HG03469 (cell line): ENCODE data around the gene HOXD12.

Experiments used
- ATAC-seq: cut with Tn5 transposase; IDR thresholded peaks from one replicate; pipeline ENCODE4 v1.9.1; 2021; ENCODE audit warnings: mild to moderate bottlenecking, moderate library complexity, moderate number of reproducible peaks; ENCODE audit not compliant: unreplicated experiment

Gene HOXD12

GRCh38 chr2:176118601-176119339, 19.2 kb downstream of the HOXD12 start:
- ATAC-seq = no peak

- ATAC-seq = no peak
Measured at GRCh38 chr2:176120364-176121189, 21.0 kb downstream of the HOXD12 start.

GRCh38 chr2:176121190-176122051, 21.8 kb downstream of the HOXD12 start:
- no peak for ATAC-seq

- ATAC-seq = no peak
Measured at GRCh38 chr2:176122052-176122682, 22.6 kb downstream of the HOXD12 start.

- ATAC-seq = no peak
Measured at GRCh38 chr2:176122683-176123410, 23.3 kb downstream of the HOXD12 start, which contains the start of gene HOXD9. TSS of gene HOXD9 (plus strand) at chr2:176122719. CDS start at chr2:176122769, 50 bp downstream.

GRCh38 chr2:176123411-176124109, 24.0 kb downstream of the HOXD12 start:
- ATAC-seq = no peak

GRCh38 chr2:176124110-176124946, 24.7 kb downstream of the HOXD12 start:
- no peak for ATAC-seq

- no peak for ATAC-seq
Measured at GRCh38 chr2:176124947-176125771, 25.6 kb downstream of the HOXD12 start.

- no peak for ATAC-seq
Measured at GRCh38 chr2:176125772-176126054, 26.1 kb downstream of the HOXD12 start.

- no peak for ATAC-seq
Measured at GRCh38 chr2:176126929-176127773, 27.6 kb downstream of the HOXD12 start.

- ATAC-seq = no peak
Measured at GRCh38 chr2:176127774-176128072, 28.1 kb downstream of the HOXD12 start.

- ATAC-seq = no peak
Measured at GRCh38 chr2:176128172-176128981, 28.8 kb downstream of the HOXD12 start.

- ATAC-seq = no peak
Measured at GRCh38 chr2:176128982-176129796, 29.6 kb downstream of the HOXD12 start, which contains the start of gene HOXD8. TSS of gene HOXD8 (plus strand) at chr2:176129705. CDS start at chr2:176130367, 662 bp downstream.

- no peak for ATAC-seq
Measured at GRCh38 chr2:176129813-176130146, 30.2 kb downstream of the HOXD12 start.

GRCh38 chr2:176130147-176130956, 30.8 kb downstream of the HOXD12 start:
- ATAC-seq = no peak
